ENCODE data around the gene NRN1.

DNA sequence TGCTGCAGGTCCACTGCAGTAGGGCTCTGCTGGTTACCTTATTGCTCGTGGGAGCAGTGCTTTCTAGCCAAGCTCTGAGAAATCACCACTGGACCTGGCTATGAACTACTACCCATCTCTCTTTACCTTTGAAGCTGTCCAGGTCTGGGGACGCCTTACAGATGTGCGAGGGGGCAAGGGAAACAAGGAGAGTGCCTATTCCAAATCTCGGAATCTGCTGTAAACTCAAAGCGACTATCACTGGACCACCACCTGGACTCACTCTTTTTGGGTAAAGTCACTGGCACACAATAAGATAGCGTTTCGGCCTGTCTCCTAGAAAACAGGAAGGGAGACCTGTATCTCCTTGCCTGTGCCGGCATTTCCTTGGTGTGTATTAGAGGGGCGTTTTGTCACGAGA, 5.3 kb downstream of the NRN1 start:
- TF ChIP-seq, protein P1, sequence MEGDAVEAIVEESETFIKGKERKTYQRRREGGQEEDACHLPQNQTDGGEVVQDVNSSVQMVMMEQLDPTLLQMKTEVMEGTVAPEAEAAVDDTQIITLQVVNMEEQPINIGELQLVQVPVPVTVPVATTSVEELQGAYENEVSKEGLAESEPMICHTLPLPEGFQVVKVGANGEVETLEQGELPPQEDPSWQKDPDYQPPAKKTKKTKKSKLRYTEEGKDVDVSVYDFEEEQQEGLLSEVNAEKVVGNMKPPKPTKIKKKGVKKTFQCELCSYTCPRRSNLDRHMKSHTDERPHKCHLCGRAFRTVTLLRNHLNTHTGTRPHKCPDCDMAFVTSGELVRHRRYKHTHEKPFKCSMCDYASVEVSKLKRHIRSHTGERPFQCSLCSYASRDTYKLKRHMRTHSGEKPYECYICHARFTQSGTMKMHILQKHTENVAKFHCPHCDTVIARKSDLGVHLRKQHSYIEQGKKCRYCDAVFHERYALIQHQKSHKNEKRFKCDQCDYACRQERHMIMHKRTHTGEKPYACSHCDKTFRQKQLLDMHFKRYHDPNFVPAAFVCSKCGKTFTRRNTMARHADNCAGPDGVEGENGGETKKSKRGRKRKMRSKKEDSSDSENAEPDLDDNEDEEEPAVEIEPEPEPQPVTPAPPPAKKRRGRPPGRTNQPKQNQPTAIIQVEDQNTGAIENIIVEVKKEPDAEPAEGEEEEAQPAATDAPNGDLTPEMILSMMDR (IDR thresholded peaks at IDR 0.05), result no peak
- TF ChIP-seq POLR2A (IDR thresholded peaks at IDR 0.05), result no peak

Data from body of pancreas (tissue), 4 donors.